PC-9 (cell line): ENCODE measurements around the gene FAM111B.

Experiments used
- CTCF ChIP-seq: fragments of 200-600 bp; sonication (generic); conservative IDR thresholded peaks from 2 replicates; pipeline ENCODE4 v1.6.1; 2017; ENCODE audit warnings: mixed run types, antibody characterized with exemption, mild to moderate bottlenecking, moderate library complexity
- EZH2 ChIP-seq: fragments of 200-600 bp; sonication (generic); IDR thresholded peaks from 2 replicates; pipeline ENCODE4 v1.8.0; 2017; ENCODE audit warnings: antibody characterized with exemption, low read depth

- no peak for TF ChIP-seq CTCF
- no peak for TF ChIP-seq EZH2
Observed at GRCh38 chr11:59112494-59112893, 5.5 kb downstream of the FAM111B start.
